Motor neuron (in vitro differentiated cells): Measurements from ENCODE around the gene TRIM65. TPM values are rescaled to one million over a fixed set of nuclear protein-coding genes. Genes with fewer than 3 reads are reported as not detected.
A peak's percentile ranks its signal among the peaks of the same experiment; 100 is the strongest.
"Not testable (repeated sequence)": the region's sequence is repeated elsewhere in the genome, so short reads cannot be mapped to it uniquely, and the experiment has no call there.

Source experiments
- ATAC-seq, 8 experiments: fragments of 200-7000 bp; cut with Tn5 transposase; replicated peaks in 6 of 8; 2 replicates each; pipeline ENCODE4 v1.8.0; 2021; ENCODE audit warnings: mild to moderate bottlenecking in 8 of 8, moderate library complexity in 8 of 8
- H3K27ac ChIP-seq, 2 donors: fragments of 250-450 bp; sonication (Bioruptor Pico); 2 replicates each; pipeline ENCODE4 v1.9.0; 2021; ENCODE audit warnings: antibody characterized with exemption in 2 of 2, mild to moderate bottlenecking in 2 of 2, moderate library complexity in 1 of 2
- H3K4me1 ChIP-seq, 2 donors: fragments of 250-450 bp; sonication (Bioruptor Pico); replicated peaks in 1 of 2; 2 replicates each; pipeline ENCODE4 v1.6.1; 2021; ENCODE audit warnings: antibody characterized with exemption in 2 of 2, mild to moderate bottlenecking in 2 of 2, moderate library complexity in 1 of 2
- H3K4me3 ChIP-seq, 5 donors: fragments of 250-450 bp; sonication (Bioruptor Pico); 2 replicates each; pipeline ENCODE4 v1.9.0; 2021; ENCODE audit warnings: antibody characterized with exemption in 5 of 5, mild to moderate bottlenecking in 5 of 5, moderate library complexity in 4 of 5
- WGBS, 10 experiments: fragments of 450-650 bp; shearing (Covaris generic); methylation state at CpG; one replicate each; pipeline ENCODE4 v1.0.0; 2022; 5-methylcytosine and 5-hydroxymethylcytosine counted together
- in situ Hi-C, 9 experiments: fragments of 400-800 bp; cut with MboI; loops; one replicate each; pipeline ENCODE4 v1.15.0; 2021; ENCODE audit warnings: low sequenced_read_pairs in 9 of 9, low pct_unique_long_range_greater_than_20kb in 2 of 9; ENCODE audit not compliant: unreplicated experiment in 9 of 9
- total RNA-seq, 8 experiments: library from RNA; unstranded; fragments of 300-600 nt; gene quantifications; 2 replicates each; pipeline versions ENCODE4 v1.2.3 to v1.2.4, GENCODE V29; 2022

The TRIM65 gene
- total RNA-seq, 8 experiments from 2014 or later: 8.7 to 22.5 (median 13.4) TPM

GRCh38 chr17:75891022-75891604 lies 5.6 kb downstream of the TRIM65 start:
- Histone ChIP-seq H3K4me1 (peaks cover 11 to 17% of the 10 kb centered on the region in 2 donors), H3K4me3 (no peak overlapping the region), H3K27ac (no peak overlapping the region)
- 90 to 100% (median 93%) methylated on average over 4 to 9 of the region's 31 CpGs; no CpG with 5 or more reads in 6 of the 10 experiments for WGBS, 10 experiments
- no peak for ATAC-seq
- in situ Hi-C loops: no loop called here

- in situ Hi-C loops: no loop called here
- Histone ChIP-seq H3K27ac (no peak overlapping the region), H3K4me3 (no peak overlapping the region), H3K4me1 (peaks cover 0 to 3% of the 10 kb centered on the region in 2 donors)
- 80 to 100% (median 90%) methylated on average over 1 to 3 of the region's 6 CpGs; no CpG with 5 or more reads in 7 of the 10 experiments for WGBS, 10 experiments
- ATAC-seq: no peak
These were observed 7.3 kb downstream of the TRIM65 start for GRCh38 chr17:75889454-75889853.

- in situ Hi-C loops: no loop called here
- H3K4me3 ChIP-seq: no peak overlapping the region
- no peaks in the 10 kb centered on the region for H3K4me1 ChIP-seq
- 60 to 98% (median 84%) methylated on average over 1 to 6 of the region's 6 CpGs; no CpG with 5 or more reads in 4 of the 10 experiments for WGBS, 10 experiments
- no peak for ATAC-seq
- H3K27ac ChIP-seq: no peak overlapping the region
These were observed 8.3 kb downstream of the TRIM65 start for GRCh38 chr17:75888484-75888883.

- ATAC-seq, H3K4me3 ChIP-seq, in situ Hi-C loops, H3K4me1 ChIP-seq, H3K27ac ChIP-seq: not testable (repeated sequence)
- WGBS, 10 experiments: 40 to 100% (median 80%) methylated on average over 1 to 3 of the region's 9 CpGs; no CpG with 5 or more reads in 5 of the 10 experiments
These were observed 10.9 kb downstream of the TRIM65 start for GRCh38 chr17:75885860-75886259.

GRCh38 chr17:75885431-75885830 lies 11.3 kb downstream of the TRIM65 start:
- ATAC-seq: no peak
- in situ Hi-C loops: no loop called here

GRCh38 chr17:75881678-75882454 lies 14.9 kb downstream of the TRIM65 start:
- ATAC-seq: no peak
- no peak overlapping the region for H3K4me3 ChIP-seq
- no peak overlapping the region for H3K27ac ChIP-seq
- peaks cover 5 to 10% of the 10 kb centered on the region in 2 donors for H3K4me1 ChIP-seq
- in situ Hi-C loops: no loop called here
- 10 to 85% (median 73%) methylated on average over 3 to 7 of the region's 15 CpGs; no CpG with 5 or more reads in 3 of the 10 experiments for WGBS, 10 experiments

More at GRCh38 chr17:75885431-75885830, 11.3 kb downstream of the TRIM65 start:
- H3K4me1 ChIP-seq: no peaks in the 10 kb centered on the region
- no peak overlapping the region for H3K4me3 ChIP-seq
- 78 to 95% (median 88%) methylated on average over 1 to 8 of the region's 8 CpGs; no CpG with 5 or more reads in 5 of the 10 experiments for WGBS, 10 experiments
- no peak overlapping the region for H3K27ac ChIP-seq

- in situ Hi-C loops: no loop called here
- H3K4me1 ChIP-seq: peaks cover 5 to 10% of the 10 kb centered on the region in 2 donors
- H3K4me3 ChIP-seq: no peak overlapping the region
- ATAC-seq: no peak
- 0 to 100% (median 61%) methylated on average over 1 to 7 of the region's 7 CpGs; no CpG with 5 or more reads in 1 of the 10 experiments for WGBS, 10 experiments
- no peak overlapping the region for H3K27ac ChIP-seq
These were observed 16.5 kb downstream of the TRIM65 start for GRCh38 chr17:75880266-75880665.

GRCh38 chr17:75878174-75878998 lies 18.4 kb downstream of the TRIM65 start, which contains the start of gene TRIM47:
Gene TRIM47, minus strand, starts transcription at chr17:75878581. Its CDS starts 33 bp downstream, at chr17:75878548.
- in situ Hi-C loops: no loop called here
- no peak within 1 kb of the TSS for H3K27ac ChIP-seq
- WGBS, 10 experiments: 6 to 16% methylated on average over 6 to 14 of the region's 87 CpGs; no CpG with 5 or more reads in 8 of the 10 experiments
- peak within 1 kb of the TSS; percentile 17 to 39 (median 24) for H3K4me3 ChIP-seq
- ATAC-seq: peak; percentile 46 to 77 (median 68)
- peaks cover 5 to 10% of the 10 kb centered on the region in 2 donors for H3K4me1 ChIP-seq

- H3K27ac ChIP-seq: no peak overlapping the region
- peaks cover 5 to 14% of the 10 kb centered on the region in 2 donors for H3K4me1 ChIP-seq
- H3K4me3 ChIP-seq: peak overlapping the region; percentile 17 to 39 (median 24)
- 0% methylated on average over 1 of the region's 56 CpGs; no CpG with 5 or more reads in 9 of the 10 experiments for WGBS, 10 experiments
- peak; percentile 29 to 79 (median 75) for ATAC-seq
- in situ Hi-C loops: no loop called here
These were observed 19.0 kb downstream of the TRIM65 start for GRCh38 chr17:75877752-75878173.

- peak overlapping the region; percentile 17 to 39 (median 24) for H3K4me3 ChIP-seq
- H3K4me1 ChIP-seq: peaks cover 5 to 18% of the 10 kb centered on the region in 2 donors
- 10 to 63% (median 54%) methylated on average over 2 to 18 of the region's 41 CpGs; no CpG with 5 or more reads in 7 of the 10 experiments for WGBS, 10 experiments
- peak; percentile 2 to 27 (median 6) for ATAC-seq
- no peak overlapping the region for H3K27ac ChIP-seq
- in situ Hi-C loops: no loop called here
These were observed 19.6 kb downstream of the TRIM65 start for GRCh38 chr17:75876938-75877751.

GRCh38 chr17:75876190-75876937 lies 20.4 kb downstream of the TRIM65 start:
- Histone ChIP-seq H3K4me1 (peaks cover 5 to 18% of the 10 kb centered on the region in 2 donors), H3K27ac (no peak overlapping the region), H3K4me3 (no peak overlapping the region)
- ATAC-seq: peak in 1 of 8 experiments; percentile 2
- 0 to 92% (median 49%) methylated on average over 1 to 6 of the region's 26 CpGs; no CpG with 5 or more reads in 4 of the 10 experiments for WGBS, 10 experiments
- in situ Hi-C loops: no loop called here

- no peak for ATAC-seq
- Histone ChIP-seq H3K4me1 (peaks cover 5 to 18% of the 10 kb centered on the region in 2 donors), H3K27ac (no peak overlapping the region), H3K4me3 (no peak overlapping the region)
- WGBS, 10 experiments: no CpG with 5 or more reads among the region's 5 CpGs
- in situ Hi-C loops: no loop called here
These were observed 20.9 kb downstream of the TRIM65 start for GRCh38 chr17:75875940-75876189.
